Cardiac muscle cell (in vitro differentiated cells and primary cell): Measurements from ENCODE around the gene SYT12. TPM values are rescaled to one million over a fixed set of nuclear protein-coding genes. Genes with fewer than 3 reads are reported as not detected.
A peak's percentile ranks its signal among the peaks of the same experiment; 100 is the strongest.

ENCODE experiments used
- DNase-seq, 2 donors: peaks; one replicate each; pipeline versions ENCODE4 v3.0.0 to v3.0.0-alpha.2; 2010 to 2017; ENCODE audit warnings: low read depth in 1 of 2, low spot score in 1 of 2
- H3K27ac ChIP-seq: fragments of 200-600 bp; sonication (generic); 2 replicates; pipeline ENCODE4 v1.5.1; 2016
- H3K27me3 ChIP-seq: fragments of 200-600 bp; sonication (generic); 2 replicates; pipeline ENCODE4 v1.6.0; 2016; ENCODE audit warnings: control low read depth
- H3K36me3 ChIP-seq: fragments of 200-600 bp; sonication (generic); 2 replicates; pipeline ENCODE4 v1.5.1; 2016; ENCODE audit warnings: control low read depth
- H3K4me1 ChIP-seq: fragments of 200-600 bp; sonication (generic); 2 replicates; pipeline ENCODE4 v1.8.1; 2017; ENCODE audit warnings: low read depth, mild to moderate bottlenecking, mixed run types
- H3K4me3 ChIP-seq: fragments of 200-600 bp; sonication (generic); 2 replicates; pipeline ENCODE4 v1.5.1; 2016; ENCODE audit warnings: mild to moderate bottlenecking
- H3K9me3 ChIP-seq: fragments of 200-600 bp; sonication (generic); 2 replicates; pipeline ENCODE4 v1.5.1; 2017; ENCODE audit warnings: low read depth, mild to moderate bottlenecking, control low read depth
- CTCF ChIP-seq: IDR thresholded peaks from 2 replicates; pipeline ENCODE4 v1.5.1; 2012; ENCODE audit warnings: low read depth, mild to moderate bottlenecking, low read length
- polyA plus RNA-seq: library from polyadenylated mRNA; unstranded; fragments of >200 nt; fragmentation: Nextera tagmentation; extraction: Ambion mirVana; gene quantifications from 2 replicates; pipeline ENCODE4 v1.2.1, GENCODE V29; 2016
- total RNA-seq: library from RNA; depleted of rRNA; stranded (reverse); fragments of >200 nt; gene quantifications from 2 replicates; pipeline ENCODE4 v1.2.3, GENCODE V29; 2016

SYT12 gene
- total and polyA plus RNA-seq, 2 experiments from 2014 or later = 0.21 TPM; not detected in 1

- TF ChIP-seq CTCF = no peak
- no peak for DNase-seq
- peak overlapping the region; percentile 51 for H3K4me3 ChIP-seq
- no peaks in the 10 kb centered on the region for H3K4me1 ChIP-seq
- H3K27ac ChIP-seq = no peak overlapping the region
- H3K36me3 ChIP-seq = no peaks in the 10 kb centered on the region
- peaks cover 42% of the 10 kb centered on the region for H3K27me3 ChIP-seq
- no peaks in the 10 kb centered on the region for H3K9me3 ChIP-seq
Observed at GRCh38 chr11:67023957-67024353, 1.0 kb downstream of the SYT12 start.

- Histone ChIP-seq H3K4me3 (no peak overlapping the region), H3K9me3 (no peaks in the 10 kb centered on the region), H3K36me3 (no peaks in the 10 kb centered on the region), H3K27me3 (peaks cover 45% of the 10 kb centered on the region), H3K4me1 (no peaks in the 10 kb centered on the region), H3K27ac (no peak overlapping the region)
- no peak for DNase-seq
- no peak for TF ChIP-seq CTCF
Observed at GRCh38 chr11:67024410-67024809, 1.5 kb downstream of the SYT12 start.

GRCh38 chr11:67024966-67025365 lies 2.0 kb downstream of the SYT12 start:
- Histone ChIP-seq H3K27me3 (peaks cover 45% of the 10 kb centered on the region), H3K4me1 (no peaks in the 10 kb centered on the region), H3K4me3 (no peak overlapping the region), H3K36me3 (no peaks in the 10 kb centered on the region), H3K9me3 (no peaks in the 10 kb centered on the region), H3K27ac (no peak overlapping the region)
- TF ChIP-seq CTCF = no peak
- DNase-seq = no peak

- Histone ChIP-seq H3K27ac (no peak overlapping the region), H3K36me3 (no peaks in the 10 kb centered on the region), H3K4me3 (no peak overlapping the region), H3K4me1 (no peaks in the 10 kb centered on the region), H3K9me3 (no peaks in the 10 kb centered on the region), H3K27me3 (peaks cover 45% of the 10 kb centered on the region)
- no peak for TF ChIP-seq CTCF
- DNase-seq = no peak
Observed at GRCh38 chr11:67025750-67026149, 2.8 kb downstream of the SYT12 start.

GRCh38 chr11:67026941-67027340 lies 4.0 kb downstream of the SYT12 start:
- no peak for DNase-seq
- H3K27me3 ChIP-seq = peaks cover 45% of the 10 kb centered on the region

More at GRCh38 chr11:67026941-67027340, 4.0 kb downstream of the SYT12 start:
- no peaks in the 10 kb centered on the region for H3K9me3 ChIP-seq
- no peak overlapping the region for H3K4me3 ChIP-seq
- no peaks in the 10 kb centered on the region for H3K4me1 ChIP-seq
- no peak for TF ChIP-seq CTCF
- H3K27ac ChIP-seq = no peak overlapping the region
- H3K36me3 ChIP-seq = no peaks in the 10 kb centered on the region
